ENCODE results near the gene GSTK1. TPM values are rescaled to one million over a fixed set of nuclear protein-coding genes. Genes with fewer than 3 reads are reported as not detected.

GSTK1 gene
- total and polyA plus RNA-seq, 2 experiments from 2014 or later = 119 to 153 TPM

GRCh38 chr7:143299840-143300239 lies 36.6 kb downstream of the GSTK1 start:
- H3K4me1 ChIP-seq (ENCODE audit: insufficient read depth) = peaks cover 12% of the 10 kb centered on the region
- no peak overlapping the region for H3K4me3 ChIP-seq
- no peaks in the 10 kb centered on the region for H4K20me1 ChIP-seq (ENCODE audit: insufficient read depth)
- peaks cover 24% of the 10 kb centered on the region for H3F3A ChIP-seq (ENCODE audit: insufficient read depth)
- peak overlapping the region; percentile 41 for H3K27ac ChIP-seq
- H3K36me3 ChIP-seq (ENCODE audit: low read depth) = peaks cover 73% of the 10 kb centered on the region
- H3K9ac ChIP-seq = no peak overlapping the region
- 0 out of 2 replicates have a peak, but pooled peaks cover 16% of the 10 kb centered on the region for H3K79me2 ChIP-seq (ENCODE audit: insufficient read depth)
- in situ Hi-C loops (cut with MboI) = no loop called here
- TF ChIP-seq EZH2 (IDR thresholded peaks at IDR 0.05; ENCODE audit: insufficient read depth, poor library complexity, severe bottlenecking) = no peak
- H3K9me2 ChIP-seq (ENCODE audit: insufficient read depth) = no peaks in the 10 kb centered on the region
- WGBS, 2 experiments (ENCODE audit: low coverage in 1 of 2, low lambda C conversion rate in 2 of 2, missing lambda C conversion rate in 2 of 2) = 86 to 88% methylated on average over 8 of the region's 8 CpGs
- no peaks in the 10 kb centered on the region for H3K27me3 ChIP-seq (replicated peaks; ENCODE audit: insufficient read depth)
- no peak overlapping the region for H2AFZ ChIP-seq
- no peaks in the 10 kb centered on the region for H3K9me3 ChIP-seq (ENCODE audit: low read depth)
- DNase-seq = peak; percentile 22
- H3K4me2 ChIP-seq (ENCODE audit: unreplicated experiment) = peak overlapping the region; percentile 9

- H3K79me2 ChIP-seq (ENCODE audit: insufficient read depth) = 0 out of 2 replicates have a peak, but pooled peaks cover 2% of the 10 kb centered on the region
- H2AFZ ChIP-seq = no peak overlapping the region
- no peaks in the 10 kb centered on the region for H3K27me3 ChIP-seq (replicated peaks; ENCODE audit: insufficient read depth)
- TF ChIP-seq EZH2phosphoT487 (IDR thresholded peaks at IDR 0.05; ENCODE audit: insufficient read depth, low read depth) = no peak
- TF ChIP-seq EZH2 (IDR thresholded peaks at IDR 0.05; ENCODE audit: insufficient read depth, poor library complexity, severe bottlenecking) = no peak
- no peak overlapping the region for H3K9ac ChIP-seq
- H3K4me3 ChIP-seq = no peak overlapping the region
- H3K9me2 ChIP-seq (ENCODE audit: insufficient read depth) = no peaks in the 10 kb centered on the region
- H4K20me1 ChIP-seq (ENCODE audit: insufficient read depth) = no peaks in the 10 kb centered on the region
- no peaks in the 10 kb centered on the region for H3K9me3 ChIP-seq (ENCODE audit: low read depth)
- peaks cover 20% of the 10 kb centered on the region for H3F3A ChIP-seq (ENCODE audit: insufficient read depth)
- no peak for DNase-seq
- 97 to 98% methylated on average over 8 of the region's 8 CpGs for WGBS, 2 experiments (ENCODE audit: low coverage in 1 of 2, low lambda C conversion rate in 2 of 2, missing lambda C conversion rate in 2 of 2)
- H3K4me1 ChIP-seq (ENCODE audit: insufficient read depth) = peaks cover 12% of the 10 kb centered on the region
- peaks cover 71% of the 10 kb centered on the region for H3K36me3 ChIP-seq (ENCODE audit: low read depth)
- in situ Hi-C loops (cut with MboI) = no loop called here
- H3K27ac ChIP-seq = no peak overlapping the region
- no peak overlapping the region for H3K4me2 ChIP-seq (ENCODE audit: unreplicated experiment)
Observed at GRCh38 chr7:143300959-143301935, 38.0 kb downstream of the GSTK1 start.

GRCh38 chr7:143303733-143304132 lies 40.5 kb downstream of the GSTK1 start:
- peaks cover 67% of the 10 kb centered on the region; the same call in 1 of the 2 replicates for H3K36me3 ChIP-seq (ENCODE audit: low read depth)
- H3K27me3 ChIP-seq (replicated peaks; ENCODE audit: insufficient read depth) = no peaks in the 10 kb centered on the region
- DNase-seq = no peak
- H3K9me3 ChIP-seq (ENCODE audit: low read depth) = no peaks in the 10 kb centered on the region
- TF ChIP-seq EZH2 (IDR thresholded peaks at IDR 0.05; ENCODE audit: insufficient read depth, poor library complexity, severe bottlenecking) (no peak), EZH2phosphoT487 (IDR thresholded peaks at IDR 0.05; ENCODE audit: insufficient read depth, low read depth) (no peak)
- peaks cover 11% of the 10 kb centered on the region for H3K4me1 ChIP-seq (ENCODE audit: insufficient read depth)
- no peak overlapping the region for H2AFZ ChIP-seq
- no peaks in the 10 kb centered on the region for H3K9me2 ChIP-seq (ENCODE audit: insufficient read depth)
- H3K4me3 ChIP-seq = no peak overlapping the region
- in situ Hi-C loops (cut with MboI) = no loop called here
- peaks cover 14% of the 10 kb centered on the region for H3F3A ChIP-seq (ENCODE audit: insufficient read depth)
- no peaks in the 10 kb centered on the region for H3K79me2 ChIP-seq (ENCODE audit: insufficient read depth)
- H4K20me1 ChIP-seq (ENCODE audit: insufficient read depth) = no peaks in the 10 kb centered on the region
- H3K4me2 ChIP-seq (ENCODE audit: unreplicated experiment) = no peak overlapping the region
- no peak overlapping the region for H3K9ac ChIP-seq
- 92 to 94% methylated on average over 10 of the region's 10 CpGs for WGBS, 2 experiments (ENCODE audit: low coverage in 1 of 2, low lambda C conversion rate in 2 of 2, missing lambda C conversion rate in 2 of 2)
- H3K27ac ChIP-seq = no peak overlapping the region

GRCh38 chr7:143304938-143305337 lies 41.7 kb downstream of the GSTK1 start:
- no peak overlapping the region for H2AFZ ChIP-seq
- H3K9me3 ChIP-seq (ENCODE audit: low read depth) = no peaks in the 10 kb centered on the region
- H3K27me3 ChIP-seq (replicated peaks; ENCODE audit: insufficient read depth) = no peaks in the 10 kb centered on the region
- H3K4me1 ChIP-seq (ENCODE audit: insufficient read depth) = no peaks in the 10 kb centered on the region
- 83 to 85% methylated on average over 6 of the region's 6 CpGs for WGBS, 2 experiments (ENCODE audit: low coverage in 1 of 2, low lambda C conversion rate in 2 of 2, missing lambda C conversion rate in 2 of 2)
- no peak for DNase-seq
- no peaks in the 10 kb centered on the region for H3K79me2 ChIP-seq (ENCODE audit: insufficient read depth)
- no peaks in the 10 kb centered on the region for H3K9me2 ChIP-seq (ENCODE audit: insufficient read depth)
- no peak overlapping the region for H3K27ac ChIP-seq
- H4K20me1 ChIP-seq (ENCODE audit: insufficient read depth) = no peaks in the 10 kb centered on the region
- H3K9ac ChIP-seq = no peak overlapping the region
- no peak overlapping the region for H3K4me3 ChIP-seq
- no peak overlapping the region for H3K4me2 ChIP-seq (ENCODE audit: unreplicated experiment)
- no peak for TF ChIP-seq EZH2 (IDR thresholded peaks at IDR 0.05; ENCODE audit: insufficient read depth, poor library complexity, severe bottlenecking)
- TF ChIP-seq EZH2phosphoT487 (IDR thresholded peaks at IDR 0.05; ENCODE audit: insufficient read depth, low read depth) = no peak
- H3K36me3 ChIP-seq (ENCODE audit: low read depth) = peaks cover 61% of the 10 kb centered on the region; the same call in 1 of the 2 replicates
- in situ Hi-C loops (cut with MboI) = no loop called here
- peaks cover 2% of the 10 kb centered on the region; the same call in 1 of the 2 replicates for H3F3A ChIP-seq (ENCODE audit: insufficient read depth)
